Neuron (in vitro differentiated cells): ENCODE results near the gene HOXC12.

Experiments used
- H2AFZ ChIP-seq: one replicate; pipeline ENCODE4 v1.6.1; 2013; ENCODE audit warnings: low read depth, mild to moderate bottlenecking, inconsistent platforms, low read length, moderate library complexity
- H3K27me3 ChIP-seq: one replicate; pipeline ENCODE4 v1.6.1; 2013; ENCODE audit warnings: low read length; ENCODE audit not compliant: insufficient read depth
- H3K36me3 ChIP-seq: one replicate; pipeline ENCODE4 v1.6.1; 2013; ENCODE audit warnings: low read length; ENCODE audit not compliant: insufficient read depth
- H3K4me1 ChIP-seq: one replicate; pipeline ENCODE4 v1.6.1; 2013; ENCODE audit warnings: low read length; ENCODE audit not compliant: insufficient read depth
- H3K4me3 ChIP-seq: 2 replicates; pipeline ENCODE4 v1.5.1; 2013; ENCODE audit warnings: mild to moderate bottlenecking, low read length, moderate library complexity
- H3K9me3 ChIP-seq: one replicate; pipeline ENCODE4 v1.6.1; 2013; ENCODE audit warnings: low read length

The HOXC12 gene

DNA sequence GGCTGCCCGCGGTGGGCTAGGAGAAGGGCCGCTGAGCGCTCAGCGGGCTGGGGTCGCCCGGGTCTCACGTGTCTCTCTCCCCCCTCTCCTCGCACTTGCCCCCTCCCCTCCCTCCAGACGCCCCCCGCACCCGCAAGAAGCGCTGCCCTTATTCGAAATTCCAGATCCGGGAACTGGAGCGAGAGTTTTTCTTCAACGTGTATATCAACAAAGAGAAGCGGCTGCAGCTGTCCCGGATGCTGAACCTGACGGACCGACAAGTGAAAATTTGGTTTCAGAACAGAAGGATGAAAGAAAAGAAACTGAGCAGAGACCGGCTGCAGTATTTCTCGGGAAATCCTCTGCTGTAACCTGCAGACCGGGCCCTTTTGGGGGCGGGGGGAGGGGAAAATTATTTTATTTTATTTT, 20.4 kb downstream of the HOXC12 start:
- peaks cover 4% of the 10 kb centered on the region for H3K9me3 ChIP-seq
- H3K4me3 ChIP-seq: no peak overlapping the region
- no peak overlapping the region for H2AFZ ChIP-seq
- H3K4me1 ChIP-seq: no peaks in the 10 kb centered on the region
- H3K27me3 ChIP-seq: peaks cover 96% of the 10 kb centered on the region
- no peaks in the 10 kb centered on the region for H3K36me3 ChIP-seq

- Histone ChIP-seq H3K9me3 (peaks cover 4% of the 10 kb centered on the region), H3K27me3 (peaks cover 96% of the 10 kb centered on the region), H2AFZ (no peak overlapping the region), H3K4me1 (no peaks in the 10 kb centered on the region), H3K36me3 (no peaks in the 10 kb centered on the region), H3K4me3 (no peak overlapping the region)
Observed at GRCh38 chr12:53975479-53976152, 20.9 kb downstream of the HOXC12 start.

DNA sequence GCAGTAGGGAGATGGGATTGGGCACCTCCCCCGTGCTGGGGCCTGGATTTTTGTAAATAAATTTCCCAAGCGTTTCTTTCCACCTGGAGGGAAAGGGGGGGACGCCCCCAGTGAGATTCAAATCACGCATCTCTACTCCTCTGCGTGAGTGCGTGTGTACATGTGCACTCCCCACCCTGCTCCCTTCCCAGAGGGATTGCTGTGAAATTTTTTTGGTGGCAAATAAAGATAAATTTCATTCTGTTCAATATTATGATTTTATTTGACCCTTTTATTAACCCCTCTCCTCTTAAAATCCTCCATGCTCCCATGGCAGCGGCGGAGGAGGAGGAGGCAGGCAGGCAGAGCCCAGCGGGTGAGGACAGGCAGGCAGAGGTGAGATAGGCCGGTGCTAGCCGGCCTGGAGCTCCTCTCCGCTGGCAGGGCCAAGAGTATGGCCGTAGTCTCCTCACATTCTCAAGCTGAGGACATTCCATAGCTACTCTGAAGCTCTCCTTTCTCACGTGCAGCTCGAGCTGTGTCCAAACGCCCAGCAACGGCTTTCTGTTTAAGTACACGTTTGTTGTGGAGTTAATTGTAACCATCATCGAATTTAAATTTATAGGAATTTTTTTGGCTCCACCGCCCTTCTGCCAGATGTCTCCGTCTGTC, 21.6 kb downstream of the HOXC12 start:
- no peaks in the 10 kb centered on the region for H3K4me1 ChIP-seq
- no peaks in the 10 kb centered on the region for H3K36me3 ChIP-seq
- peaks cover 96% of the 10 kb centered on the region for H3K27me3 ChIP-seq
- H3K9me3 ChIP-seq: peaks cover 3% of the 10 kb centered on the region
- no peak overlapping the region for H3K4me3 ChIP-seq
- no peak overlapping the region for H2AFZ ChIP-seq

GRCh38 chr12:53976823-53977595, 22.3 kb downstream of the HOXC12 start:
- Histone ChIP-seq H3K36me3 (no peaks in the 10 kb centered on the region), H2AFZ (no peak overlapping the region), H3K4me3 (no peak overlapping the region), H3K9me3 (peaks cover 3% of the 10 kb centered on the region), H3K27me3 (peaks cover 96% of the 10 kb centered on the region), H3K4me1 (no peaks in the 10 kb centered on the region)

DNA sequence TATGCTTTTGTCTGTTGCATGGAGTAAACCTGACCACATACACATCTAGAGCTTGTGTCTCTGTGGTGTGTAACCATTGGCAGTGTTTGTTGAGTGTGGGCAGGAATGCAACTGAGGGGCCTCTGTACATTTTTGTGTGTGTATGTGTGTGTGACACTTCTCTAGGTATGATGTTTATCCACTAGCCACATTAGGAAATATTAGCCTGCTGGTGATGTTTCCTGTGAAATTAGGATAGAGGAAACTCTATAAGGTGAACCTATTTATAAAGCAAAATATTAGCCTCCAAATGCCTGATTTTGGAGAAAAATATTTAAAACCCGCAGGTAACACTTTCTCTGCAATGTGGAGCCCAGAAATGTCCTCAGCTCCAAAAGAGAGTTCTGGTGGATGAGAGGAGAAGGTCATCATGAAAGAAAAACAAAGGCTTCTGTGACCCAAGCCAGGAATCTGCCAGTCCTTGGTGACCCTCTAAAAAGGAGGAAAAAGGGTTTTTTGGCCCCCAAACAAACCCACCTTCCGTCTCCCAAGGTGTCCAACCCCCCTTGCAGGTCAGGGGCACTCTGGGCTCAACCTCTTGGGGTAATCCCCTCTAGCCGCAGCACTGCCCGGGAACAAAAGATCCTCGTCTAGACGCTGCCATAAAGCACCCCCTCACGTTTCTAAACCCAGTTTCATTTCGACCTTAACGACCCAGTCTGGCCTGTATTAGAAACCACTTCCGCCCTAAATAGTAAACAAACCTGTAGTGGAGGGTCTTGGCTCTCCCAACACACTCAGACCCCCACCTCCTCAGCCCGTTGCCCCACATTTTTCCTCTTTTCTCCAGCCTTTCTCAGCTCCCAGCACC, 23.1 kb downstream of the HOXC12 start:
- Histone ChIP-seq H3K27me3 (peaks cover 96% of the 10 kb centered on the region), H3K9me3 (peaks cover 3% of the 10 kb centered on the region), H2AFZ (no peak overlapping the region), H3K36me3 (no peaks in the 10 kb centered on the region), H3K4me1 (no peaks in the 10 kb centered on the region), H3K4me3 (no peak overlapping the region)

DNA sequence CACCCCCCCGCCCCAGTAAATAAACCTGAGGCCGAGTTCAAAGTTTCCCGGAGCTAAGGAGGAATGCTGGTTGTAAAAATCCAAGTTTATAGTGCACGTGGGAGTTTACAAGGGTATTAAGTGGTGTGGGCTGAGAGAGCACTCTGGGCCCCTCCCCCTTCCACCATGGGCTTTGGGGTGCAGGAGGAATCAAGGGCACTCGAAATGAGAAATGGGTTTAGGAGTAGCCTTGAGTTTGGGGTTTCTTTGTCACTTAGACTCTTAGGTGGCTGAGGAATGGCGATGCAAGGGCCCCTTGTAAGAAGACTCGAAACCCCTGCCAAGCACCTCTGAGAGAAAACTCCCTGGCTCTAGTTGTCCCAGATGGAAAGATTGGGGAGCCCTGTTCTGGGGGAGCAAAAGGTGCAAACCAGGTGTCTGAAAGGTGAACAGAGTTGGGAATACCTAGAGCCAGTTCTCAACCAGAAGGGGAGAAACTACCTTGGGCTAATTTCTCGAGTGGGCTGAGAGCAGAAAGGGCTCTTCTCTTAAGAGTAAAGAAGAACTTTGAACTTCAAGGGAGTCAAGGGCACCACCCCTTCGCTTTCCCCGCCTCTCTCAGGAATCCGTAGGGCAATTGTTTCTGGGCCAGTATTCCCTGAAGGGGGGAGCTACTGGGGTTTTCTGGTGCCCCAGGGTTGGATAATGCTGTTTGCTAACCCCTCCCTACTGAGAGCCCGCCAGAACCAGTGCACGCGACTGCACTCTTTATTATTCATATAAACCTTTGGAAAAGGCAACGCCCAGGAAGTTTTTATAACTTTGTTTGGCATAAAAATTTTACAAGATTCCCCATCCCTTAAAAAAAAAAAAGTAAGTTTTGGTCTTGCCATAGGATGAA, 24.0 kb downstream of the HOXC12 start:
- Histone ChIP-seq H3K4me3 (no peak overlapping the region), H2AFZ (no peak overlapping the region), H3K36me3 (no peaks in the 10 kb centered on the region), H3K9me3 (peaks cover 3% of the 10 kb centered on the region), H3K27me3 (peaks cover 96% of the 10 kb centered on the region), H3K4me1 (no peaks in the 10 kb centered on the region)

DNA sequence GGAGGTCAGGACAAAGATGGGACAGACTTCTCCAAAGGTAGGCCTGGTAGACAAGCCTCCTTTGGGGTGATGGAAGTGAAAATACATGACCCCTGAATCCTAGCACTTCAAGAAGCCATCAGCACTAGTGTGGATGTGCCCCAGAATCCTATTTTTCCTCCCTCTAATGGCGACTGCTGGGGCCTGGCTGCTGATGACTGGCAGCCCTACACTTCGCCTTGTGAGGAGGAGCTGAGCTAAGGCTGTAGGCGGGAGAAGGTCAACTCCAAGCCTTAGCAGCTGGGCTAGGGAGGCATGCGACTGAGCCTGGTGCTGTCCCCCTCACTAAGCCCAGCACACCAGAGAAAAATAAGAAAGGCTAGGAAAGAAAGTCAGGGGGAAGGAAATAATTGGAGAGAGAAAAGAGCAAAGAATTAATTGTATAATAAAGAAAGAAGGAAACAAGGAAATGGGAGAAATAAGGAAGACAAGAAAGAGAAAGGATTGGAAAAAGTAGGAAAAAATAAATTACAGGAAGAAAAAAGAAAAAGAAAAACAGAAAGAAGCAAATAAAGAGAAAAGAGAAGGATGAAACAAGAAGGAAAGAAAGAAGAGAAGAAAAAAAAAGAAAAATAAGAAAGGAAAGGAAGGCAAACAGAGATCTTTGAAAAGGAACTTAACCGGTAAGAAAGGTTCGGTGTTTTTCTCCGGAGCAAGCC, 25.6 kb downstream of the HOXC12 start:
- H3K4me3 ChIP-seq: no peak overlapping the region
- H3K27me3 ChIP-seq: peaks cover 93% of the 10 kb centered on the region

GRCh38 chr12:53980802-53981496, 26.2 kb downstream of the HOXC12 start:
- Histone ChIP-seq H2AFZ (no peak overlapping the region), H3K4me3 (no peak overlapping the region), H3K9me3 (no peaks in the 10 kb centered on the region), H3K27me3 (peaks cover 93% of the 10 kb centered on the region), H3K4me1 (no peaks in the 10 kb centered on the region), H3K36me3 (no peaks in the 10 kb centered on the region)

More for the DNA sequence above, 25.6 kb downstream of the HOXC12 start:
- no peaks in the 10 kb centered on the region for H3K4me1 ChIP-seq
- H3K9me3 ChIP-seq: peaks cover 3% of the 10 kb centered on the region
- H3K36me3 ChIP-seq: no peaks in the 10 kb centered on the region
- no peak overlapping the region for H2AFZ ChIP-seq

DNA sequence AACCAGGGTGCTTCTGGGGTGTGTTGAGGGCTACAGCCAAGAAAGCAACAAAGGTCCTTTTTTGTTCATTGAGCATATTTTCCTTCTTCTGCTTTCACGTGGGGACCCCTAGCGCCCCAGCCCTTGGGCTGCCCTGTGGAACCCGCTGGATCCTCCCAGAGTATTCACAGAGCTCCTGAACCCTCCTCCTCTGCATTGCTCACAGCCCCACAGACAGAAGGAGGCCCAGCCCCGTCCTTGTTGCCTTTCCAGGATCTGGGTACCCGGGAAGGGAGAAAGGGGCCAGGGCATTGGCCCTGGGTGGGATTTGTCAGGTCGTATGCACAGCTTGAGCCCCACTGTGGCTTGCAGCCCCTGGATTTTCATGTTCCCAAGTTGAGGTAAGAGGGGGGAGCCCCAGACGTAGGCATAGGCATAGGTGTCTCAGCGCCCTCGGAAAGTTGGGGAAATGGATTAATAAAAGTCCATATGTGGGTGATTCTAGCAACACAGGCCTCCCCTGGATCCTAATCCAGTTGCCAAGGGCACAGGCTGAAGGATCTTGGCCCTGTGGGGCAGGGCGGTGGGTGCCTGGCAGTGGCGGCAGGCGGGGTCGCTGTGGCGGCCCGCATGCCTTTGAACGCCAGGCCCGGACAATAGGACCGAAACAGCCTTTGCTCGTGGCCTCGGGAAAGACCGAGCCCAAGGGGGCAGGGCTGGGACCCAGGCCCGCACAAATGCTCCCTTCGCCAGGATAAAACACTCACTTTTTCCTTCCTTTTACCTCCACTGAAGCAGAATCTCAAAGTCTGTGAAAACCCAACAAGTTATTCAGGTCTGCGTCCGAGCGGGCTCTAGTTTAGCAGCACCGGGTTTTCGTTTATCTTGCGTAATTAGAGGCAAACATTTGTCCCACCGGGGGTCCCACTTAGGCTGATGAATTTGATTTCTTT, 27.2 kb downstream of the HOXC12 start:
- Histone ChIP-seq H2AFZ (no peak overlapping the region), H3K9me3 (no peaks in the 10 kb centered on the region), H3K4me1 (no peaks in the 10 kb centered on the region), H3K4me3 (no peak overlapping the region), H3K27me3 (peaks cover 93% of the 10 kb centered on the region), H3K36me3 (no peaks in the 10 kb centered on the region)

DNA sequence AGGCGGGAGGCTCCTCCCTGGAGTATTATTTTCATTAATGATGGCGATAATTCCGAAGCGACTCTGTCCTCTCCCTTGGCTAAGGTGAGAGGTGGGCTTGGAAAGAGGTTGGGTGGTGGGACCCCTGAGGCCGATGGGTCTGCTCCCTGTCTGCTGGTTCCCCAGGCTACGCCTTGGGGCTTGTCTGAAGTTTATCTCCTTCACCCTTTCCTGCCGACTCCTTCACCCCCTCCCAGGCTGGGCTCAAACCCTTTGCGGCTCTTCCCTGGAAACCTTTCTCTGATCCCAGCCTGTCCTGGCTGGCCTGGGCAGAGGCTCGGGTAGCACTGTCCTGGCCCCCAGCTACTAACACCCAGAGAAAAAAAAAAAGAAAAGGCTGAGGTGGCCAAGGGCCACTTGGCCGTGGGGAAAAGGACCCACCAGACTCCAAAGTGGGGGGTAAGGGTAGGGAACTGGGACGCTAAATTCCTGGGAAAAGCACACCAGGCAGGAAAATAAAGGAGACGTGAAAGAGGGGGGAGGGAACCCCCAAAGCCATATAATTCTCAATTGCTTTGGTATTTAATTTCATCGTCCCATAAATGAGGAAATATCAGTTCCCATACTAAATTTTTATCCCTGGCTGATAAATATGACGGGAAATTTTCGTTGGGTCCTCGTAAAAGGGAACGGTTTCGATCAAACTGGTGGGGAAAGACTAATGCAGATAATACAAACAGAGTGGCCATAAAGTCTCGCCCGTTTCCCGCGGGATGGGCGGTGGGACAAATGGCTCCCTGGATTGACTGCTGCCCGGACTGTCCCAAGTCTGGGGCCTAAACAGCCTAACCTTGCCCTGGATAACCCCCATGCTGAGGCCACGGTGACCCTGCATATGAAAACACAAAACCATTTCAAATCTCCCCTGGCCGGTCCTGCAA, 28.2 kb downstream of the HOXC12 start:
- Histone ChIP-seq H2AFZ (no peak overlapping the region), H3K4me3 (no peak overlapping the region), H3K27me3 (peaks cover 93% of the 10 kb centered on the region), H3K4me1 (no peaks in the 10 kb centered on the region), H3K36me3 (no peaks in the 10 kb centered on the region), H3K9me3 (no peaks in the 10 kb centered on the region)
